ENCODE measurements around the gene WWC2.

WWC2 gene

DNA sequence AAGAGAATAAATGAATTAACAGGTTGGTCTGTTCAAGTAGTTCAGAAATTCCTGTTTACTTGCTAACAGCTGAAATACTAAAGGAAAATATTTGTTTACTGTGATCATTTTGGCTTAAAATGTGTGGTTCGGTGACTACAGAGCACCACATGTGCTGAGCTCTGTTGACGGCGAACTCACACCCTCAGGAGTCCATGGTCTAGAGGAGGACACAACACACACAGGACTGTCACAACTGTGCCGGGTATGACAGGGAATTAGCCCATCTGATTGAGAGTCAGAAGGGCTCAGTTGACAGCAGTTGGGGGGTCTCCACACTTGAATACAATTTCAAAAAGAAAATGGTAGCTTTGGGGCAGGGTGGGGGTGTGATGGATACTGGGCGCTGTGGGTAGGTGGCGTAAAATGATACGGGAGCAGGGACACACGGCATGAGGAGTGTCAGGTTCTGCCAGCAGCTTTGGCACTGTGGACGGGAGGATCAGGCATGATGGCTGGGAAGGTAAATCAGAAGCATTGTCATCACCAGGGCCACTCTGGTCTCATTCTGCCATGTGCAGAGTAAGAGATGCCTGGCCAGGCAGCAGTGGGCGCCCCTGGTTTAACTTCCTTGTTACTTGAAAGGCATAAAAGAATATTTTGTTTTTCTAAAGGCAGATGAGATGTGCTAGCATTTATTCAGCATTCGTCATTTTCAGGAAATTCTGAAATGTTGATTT lies 187.7 kb downstream of the WWC2 start:
- in situ Hi-C loops (cut with HindIII; ENCODE audit: low sequenced_read_pairs) = no loop called here

- in situ Hi-C loops (cut with HindIII; ENCODE audit: low sequenced_read_pairs) = no loop called here
Measured at GRCh38 chr4:183287309-183287659, 188.2 kb downstream of the WWC2 start.

DNA sequence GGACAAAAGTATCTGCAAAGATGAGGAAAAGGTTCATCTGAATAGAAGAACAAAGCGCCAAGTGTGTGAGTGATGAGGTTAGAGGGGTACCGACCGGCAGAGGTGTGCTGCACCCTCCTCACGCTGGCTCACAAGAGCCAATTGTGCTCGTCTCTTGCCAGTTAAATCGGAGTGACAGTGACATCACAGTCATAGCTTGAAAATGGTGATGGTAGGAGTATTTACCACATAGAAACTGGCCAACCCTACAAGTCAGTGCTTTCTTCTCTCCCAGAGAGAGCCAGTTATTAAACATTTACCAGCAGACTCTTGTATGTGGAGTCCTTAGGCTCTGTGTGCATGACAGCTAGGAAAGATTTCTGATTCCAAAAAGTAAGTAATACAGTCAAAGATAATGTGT lies 188.6 kb downstream of the WWC2 start:
- in situ Hi-C loops (cut with HindIII; ENCODE audit: low sequenced_read_pairs) = no loop called here

GRCh38 chr4:183288955-183289354 lies 189.9 kb downstream of the WWC2 start:
- in situ Hi-C loops (cut with HindIII; ENCODE audit: low sequenced_read_pairs) = no loop called here

GRCh38 chr4:183289688-183290087 lies 190.6 kb downstream of the WWC2 start:
- in situ Hi-C loops (cut with HindIII; ENCODE audit: low sequenced_read_pairs) = no loop called here

DNA sequence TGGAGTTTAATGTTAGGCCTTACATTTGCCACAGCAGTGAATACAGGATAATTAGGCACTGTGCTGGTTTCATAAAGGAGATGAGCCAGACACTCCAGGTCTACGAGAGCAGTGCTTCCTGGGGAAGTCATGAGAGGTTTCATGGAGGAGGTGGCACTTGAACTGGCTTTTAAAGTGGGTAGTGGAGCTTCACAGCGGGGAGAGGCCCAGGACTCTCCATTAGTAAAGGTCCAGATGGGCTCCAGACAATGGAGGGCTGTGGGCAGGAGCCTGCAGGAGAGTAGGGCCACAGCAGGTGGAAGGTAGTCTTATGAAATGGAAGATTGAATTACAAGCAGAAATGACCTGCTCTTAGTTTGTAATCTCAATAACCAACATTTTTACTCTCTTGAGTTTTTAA lies 192.0 kb downstream of the WWC2 start:
- in situ Hi-C loops (cut with HindIII; ENCODE audit: low sequenced_read_pairs) = no loop called here

GRCh38 chr4:183295711-183296110 lies 196.7 kb downstream of the WWC2 start:
- in situ Hi-C loops (cut with HindIII; ENCODE audit: low sequenced_read_pairs) = no loop called here

GRCh38 chr4:183297675-183298074 lies 198.6 kb downstream of the WWC2 start:
- in situ Hi-C loops (cut with HindIII; ENCODE audit: low sequenced_read_pairs) = no loop called here

DNA sequence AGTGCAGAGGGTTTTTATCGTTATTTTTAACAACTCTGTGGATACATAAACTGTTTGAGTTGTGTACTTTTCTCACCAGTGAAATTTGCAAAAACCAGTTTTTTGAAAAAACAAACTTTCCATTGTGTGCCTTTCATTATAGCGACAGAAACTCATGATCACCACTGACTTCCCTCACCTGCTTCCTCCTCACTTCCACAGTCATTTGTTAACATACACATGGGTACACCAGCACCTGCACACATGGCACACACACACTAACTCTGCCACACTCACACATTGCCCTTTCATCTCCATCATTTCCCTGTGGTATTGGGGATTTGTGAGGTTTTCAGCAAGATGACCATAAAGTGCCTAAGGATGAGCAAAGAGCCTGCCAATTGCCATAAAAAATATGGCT lies 200.4 kb downstream of the WWC2 start:
- in situ Hi-C loops (cut with HindIII; ENCODE audit: low sequenced_read_pairs) = no loop called here

DNA sequence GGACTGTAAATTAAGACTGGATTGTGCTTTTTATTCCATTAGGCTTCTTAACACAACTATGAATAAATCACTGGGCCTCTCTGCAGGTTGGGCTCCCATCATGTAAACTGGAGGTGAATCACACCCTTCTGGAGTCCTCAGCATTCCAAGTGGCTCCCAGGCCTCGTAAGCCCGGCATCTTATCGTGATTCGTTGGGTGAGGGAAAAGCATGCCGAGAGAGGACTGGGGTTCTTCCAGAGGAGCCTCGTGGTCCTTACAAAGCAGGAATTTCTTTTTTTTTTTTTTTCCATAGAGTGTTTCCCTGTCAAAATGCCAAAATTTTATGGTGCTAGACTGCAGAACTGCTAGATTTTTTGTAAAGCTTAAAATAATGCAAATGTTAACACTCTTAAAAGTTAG lies 201.0 kb downstream of the WWC2 start:
- in situ Hi-C loops (cut with HindIII; ENCODE audit: low sequenced_read_pairs) = no loop called here

GRCh38 chr4:183300655-183301054 lies 201.6 kb downstream of the WWC2 start:
- in situ Hi-C loops (cut with HindIII; ENCODE audit: low sequenced_read_pairs) = no loop called here

GRCh38 chr4:183303301-183303700 lies 204.2 kb downstream of the WWC2 start:
- in situ Hi-C loops (cut with HindIII; ENCODE audit: low sequenced_read_pairs) = no loop called here

- in situ Hi-C loops (cut with HindIII; ENCODE audit: low sequenced_read_pairs) = no loop called here
Measured at GRCh38 chr4:183304067-183304466, 205.0 kb downstream of the WWC2 start.

DNA sequence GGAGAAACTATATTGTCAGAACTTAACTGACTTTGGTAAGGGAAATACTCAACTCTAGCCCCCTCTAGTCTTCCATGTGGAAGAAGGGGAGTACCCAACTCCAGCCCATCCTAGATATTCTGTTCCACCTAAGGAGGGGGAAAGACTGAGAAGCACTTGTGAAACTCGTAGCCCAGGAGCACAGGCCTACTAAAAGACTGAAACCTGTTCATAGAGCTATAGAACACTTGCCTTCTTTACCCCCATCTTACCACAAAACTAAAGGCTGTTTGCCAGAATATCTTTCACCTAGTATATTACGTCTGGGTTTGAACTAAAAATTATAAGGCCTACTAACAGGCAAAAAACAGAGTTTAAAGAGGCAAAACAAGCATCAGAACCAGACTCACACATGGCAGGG lies 205.5 kb downstream of the WWC2 start:
- in situ Hi-C loops (cut with HindIII; ENCODE audit: low sequenced_read_pairs) = no loop called here

- in situ Hi-C loops (cut with HindIII; ENCODE audit: low sequenced_read_pairs) = no loop called here
Measured at GRCh38 chr4:183306811-183307210, 207.8 kb downstream of the WWC2 start.

DNA sequence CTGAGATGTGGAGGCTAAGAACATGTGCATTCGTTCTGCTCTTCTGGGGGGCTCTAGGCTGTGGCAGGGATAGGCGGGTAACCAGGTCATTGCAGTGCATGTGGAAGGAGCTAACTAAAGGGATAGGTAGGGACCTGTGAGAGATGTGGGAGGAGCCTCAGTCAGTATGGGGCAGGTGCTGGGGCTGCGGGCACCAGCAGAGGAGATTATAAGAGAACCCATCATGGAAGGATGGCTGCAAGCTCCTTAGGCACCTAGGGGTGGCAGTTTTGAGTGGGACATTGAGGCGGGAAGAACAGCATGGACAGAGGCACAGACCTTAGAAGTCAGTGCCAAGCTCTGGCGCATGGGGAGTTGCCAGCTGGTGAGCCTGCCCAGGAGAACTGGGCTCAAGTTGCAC lies 213.8 kb downstream of the WWC2 start:
- in situ Hi-C loops (cut with HindIII; ENCODE audit: low sequenced_read_pairs) = no loop called here

DNA sequence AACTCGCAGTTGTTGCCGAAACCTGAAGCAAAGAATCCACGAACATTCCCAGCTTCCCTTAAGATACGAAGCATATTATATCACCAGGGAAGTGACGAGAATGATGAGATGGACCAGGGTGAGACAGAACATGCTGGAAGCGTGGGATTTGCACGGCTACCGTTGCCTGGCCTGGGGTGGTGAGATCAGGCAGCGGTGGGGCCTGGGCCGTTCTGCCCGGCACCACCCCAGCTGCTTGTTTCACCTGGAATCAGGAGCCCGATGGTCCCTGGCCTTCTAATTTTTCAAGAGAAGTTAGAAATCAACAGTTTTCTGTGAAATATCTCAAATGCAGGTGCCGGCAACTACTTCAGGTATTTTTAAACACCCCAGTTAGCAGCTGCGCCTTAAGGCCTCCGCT lies 215.3 kb downstream of the WWC2 start:
- in situ Hi-C loops (cut with HindIII; ENCODE audit: low sequenced_read_pairs) = no loop called here

DNA sequence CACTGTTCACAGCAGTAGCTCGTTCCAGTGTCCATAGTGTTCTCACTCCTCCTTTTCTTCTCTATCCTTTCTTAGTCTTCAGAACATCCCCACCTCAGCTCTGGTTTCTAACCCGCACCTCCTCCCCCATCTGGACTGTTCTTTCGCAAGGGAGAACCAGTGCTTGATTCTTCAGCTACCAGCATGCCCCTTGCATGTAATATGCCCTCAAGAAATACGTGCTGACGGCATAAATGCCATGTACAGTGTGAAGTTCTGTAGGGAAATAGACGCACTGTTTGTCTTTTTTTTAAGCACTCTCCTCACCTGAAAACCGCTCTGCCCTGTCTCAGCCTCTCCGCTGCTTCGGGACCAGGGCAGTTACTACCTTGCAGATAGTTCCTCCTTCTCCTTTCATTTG lies 215.7 kb downstream of the WWC2 start:
- in situ Hi-C loops (cut with HindIII; ENCODE audit: low sequenced_read_pairs) = no loop called here

DNA sequence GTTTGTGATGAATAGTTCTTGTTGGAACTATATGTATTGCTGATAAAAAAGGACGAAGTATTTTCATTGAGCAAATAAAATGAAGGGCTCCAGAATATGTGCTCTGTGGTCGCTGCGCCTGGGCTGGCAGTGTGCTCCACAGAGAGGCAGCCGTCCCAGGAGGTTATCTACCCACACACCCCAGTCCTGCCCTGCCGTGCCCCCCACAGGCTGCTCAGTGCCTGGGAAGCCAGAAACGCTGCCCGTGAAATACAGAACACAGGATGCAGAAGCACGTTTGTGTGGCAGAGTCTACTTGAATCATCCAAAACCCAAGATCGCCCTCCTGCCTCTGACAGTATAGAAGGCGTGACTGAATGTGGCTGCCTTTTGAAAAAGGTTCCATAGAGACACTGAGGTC lies 219.6 kb downstream of the WWC2 start:
- in situ Hi-C loops (cut with HindIII; ENCODE audit: low sequenced_read_pairs) = no loop called here

DNA sequence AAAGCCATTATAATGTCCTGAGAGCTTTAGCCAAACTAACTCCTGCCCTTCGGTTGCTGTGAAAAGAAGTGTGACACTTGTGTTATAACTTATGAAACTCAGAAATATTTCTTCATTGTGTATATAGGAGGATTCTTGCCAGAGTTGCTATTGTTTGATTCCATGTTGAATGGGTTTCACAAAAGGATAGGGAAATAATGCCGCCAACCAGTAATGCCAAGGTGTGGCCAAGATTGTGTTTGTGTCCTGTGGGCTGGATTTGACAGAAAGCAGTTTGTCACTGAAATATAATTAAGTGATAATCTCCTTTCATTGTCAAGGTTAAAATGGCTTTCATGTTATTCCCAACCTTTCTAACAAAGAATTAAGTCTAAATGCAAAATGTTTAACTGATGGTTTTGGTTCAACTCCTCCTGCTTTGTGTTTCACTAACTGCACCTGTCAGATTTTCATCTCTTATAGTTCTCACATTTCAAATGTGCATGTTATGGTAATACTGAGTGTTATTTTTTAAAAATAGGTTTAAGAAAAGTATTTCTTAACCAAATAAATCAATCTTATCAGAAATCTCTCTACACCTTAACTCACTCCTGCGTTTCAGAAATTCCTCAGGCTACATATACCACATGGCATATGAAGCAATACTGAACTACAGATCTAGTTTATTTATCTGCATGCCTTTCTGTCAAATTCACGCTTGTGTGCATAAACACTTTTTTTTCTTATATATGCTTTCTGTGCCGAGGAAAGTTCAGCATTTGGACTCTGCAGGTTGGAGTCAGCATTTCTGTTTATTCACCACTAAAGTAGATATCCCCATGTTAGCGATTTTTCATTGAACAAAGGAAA lies 221.4 kb downstream of the WWC2 start, which contains the start of gene CLDN22:
Gene CLDN22, minus strand, starts transcription at position 66 of the 849 bp plus-strand sequence. Its CDS starts 58 bp downstream, at position 8.
- in situ Hi-C loops (cut with HindIII; ENCODE audit: low sequenced_read_pairs) = loop anchor here (5.0 kb wide), 1 partner anchor 37 kb away; no protein-coding TSS in a partner anchor

DNA sequence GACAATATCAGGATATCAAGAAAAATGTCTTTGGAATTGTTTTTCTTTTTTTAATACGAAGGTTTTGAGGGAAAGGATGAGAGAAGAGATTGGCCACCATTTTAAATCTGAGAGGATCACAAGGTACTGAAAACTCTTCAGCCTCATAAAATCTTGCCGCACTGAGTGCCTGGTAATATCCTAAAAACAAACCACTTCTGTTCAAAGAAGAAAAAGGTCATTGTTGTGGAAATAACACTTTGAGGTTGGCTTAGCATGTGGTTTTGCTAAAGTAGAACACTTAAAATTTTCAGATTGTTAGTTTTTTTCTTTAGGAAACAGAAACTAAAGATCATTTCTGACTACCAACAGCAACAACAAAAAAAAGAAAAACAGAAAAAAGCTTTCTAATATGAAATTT lies 222.0 kb downstream of the WWC2 start:
- in situ Hi-C loops (cut with HindIII; ENCODE audit: low sequenced_read_pairs) = loop anchor here (5.0 kb wide), 1 partner anchor 36 kb away; no protein-coding TSS in a partner anchor

- in situ Hi-C loops (cut with HindIII; ENCODE audit: low sequenced_read_pairs) = loop anchor here (5.0 kb wide), 1 partner anchor 36 kb away; no protein-coding TSS in a partner anchor
Measured at GRCh38 chr4:183321516-183321915, 222.5 kb downstream of the WWC2 start.
